Activated CD8-positive, alpha-beta memory T cell treated with anti-CD3 and anti-CD28 coated beads for 48 hours (primary cell): ENCODE data around the gene CAPN5.

Experiments used
- DNase-seq, 3 experiments: peaks; one replicate each; pipeline ENCODE4 v3.0.0-alpha.2; 2020; ENCODE audit warnings: low read depth in 2 of 3, low spot score in 2 of 3

Gene CAPN5

DNA sequence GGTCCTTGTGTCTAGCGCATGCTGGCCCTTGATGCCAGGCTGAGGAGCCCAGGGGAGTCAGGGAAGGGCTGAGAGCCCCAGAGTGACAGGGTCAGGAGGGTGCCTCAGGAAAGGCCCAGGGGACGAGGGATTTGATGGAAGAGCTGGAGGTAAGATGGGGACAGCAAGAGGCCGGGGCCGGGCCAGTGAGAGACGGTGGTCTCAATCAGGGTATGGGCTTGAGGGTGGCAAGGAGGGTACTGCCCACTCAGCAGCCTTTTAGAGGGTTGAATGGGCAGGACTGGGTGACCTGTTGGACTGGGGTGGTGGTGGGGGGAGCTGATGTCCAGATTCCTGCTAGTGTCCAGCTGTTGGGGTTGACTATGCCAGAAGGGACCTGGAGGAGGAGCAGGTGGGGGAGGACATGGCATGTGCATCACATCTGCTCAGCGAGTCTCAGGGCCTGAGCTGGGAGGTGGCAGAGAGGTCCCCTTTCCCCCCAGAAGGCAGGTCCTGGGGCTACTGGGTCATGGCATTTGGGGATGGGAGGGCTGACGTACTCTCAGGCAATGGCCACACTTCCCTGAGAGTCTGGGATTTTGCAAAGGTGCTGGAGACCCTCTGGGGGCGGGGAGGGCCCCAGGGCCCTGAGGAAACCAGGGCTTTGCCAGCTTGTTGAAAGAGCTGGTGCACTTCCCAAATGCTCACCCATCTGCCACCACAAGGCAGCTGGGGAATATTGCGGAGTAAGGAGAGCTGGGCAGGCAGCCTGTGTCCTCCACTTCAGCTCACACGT is 79.7 kb downstream of the CAPN5 start:
- DNase-seq: no peak

- DNase-seq: no peak
These were observed 80.2 kb downstream of the CAPN5 start for GRCh38 chr11:77147036-77147315.

- DNase-seq: no peak
These were observed 81.0 kb downstream of the CAPN5 start for GRCh38 chr11:77147668-77148321.

DNA sequence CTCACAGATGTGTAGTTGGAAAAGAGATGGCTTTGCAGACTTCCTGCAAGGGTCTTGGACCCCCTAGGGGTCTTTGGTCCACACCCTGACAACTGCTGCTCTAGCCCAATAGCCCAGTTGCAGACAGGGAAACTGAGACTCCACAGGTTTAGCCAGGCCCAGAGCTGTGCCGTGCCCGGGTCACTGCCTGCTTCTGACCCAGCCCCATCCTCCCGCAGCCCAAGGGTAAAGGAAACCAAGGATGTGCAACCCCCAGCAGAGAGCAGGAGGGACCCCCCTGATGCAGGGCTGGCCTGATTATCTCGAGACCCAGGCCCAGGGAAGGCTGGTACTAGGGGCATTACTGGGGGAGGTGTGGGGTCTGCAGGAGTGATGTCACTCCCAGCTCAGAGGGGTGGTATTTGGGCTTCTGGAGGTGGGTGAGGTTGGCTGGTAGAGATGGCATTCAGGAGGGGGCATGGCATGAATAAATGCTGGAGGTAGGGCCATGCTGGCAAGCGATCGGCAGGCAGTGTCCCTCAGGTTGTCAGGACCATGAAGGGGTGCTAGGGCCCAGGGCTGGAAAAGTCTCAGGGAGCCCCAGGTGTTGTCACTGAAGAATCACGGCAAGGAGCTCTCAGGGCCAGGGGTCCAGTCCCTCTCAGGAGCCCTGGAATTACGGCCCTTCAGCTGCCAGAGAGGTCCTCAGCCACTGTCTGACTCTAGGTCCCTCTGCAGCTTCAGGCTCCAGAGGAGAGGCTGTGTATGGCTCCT is 82.4 kb downstream of the CAPN5 start:
- no peak for DNase-seq

GRCh38 chr11:77149716-77150392 is 83.1 kb downstream of the CAPN5 start:
- no peak for DNase-seq

DNA sequence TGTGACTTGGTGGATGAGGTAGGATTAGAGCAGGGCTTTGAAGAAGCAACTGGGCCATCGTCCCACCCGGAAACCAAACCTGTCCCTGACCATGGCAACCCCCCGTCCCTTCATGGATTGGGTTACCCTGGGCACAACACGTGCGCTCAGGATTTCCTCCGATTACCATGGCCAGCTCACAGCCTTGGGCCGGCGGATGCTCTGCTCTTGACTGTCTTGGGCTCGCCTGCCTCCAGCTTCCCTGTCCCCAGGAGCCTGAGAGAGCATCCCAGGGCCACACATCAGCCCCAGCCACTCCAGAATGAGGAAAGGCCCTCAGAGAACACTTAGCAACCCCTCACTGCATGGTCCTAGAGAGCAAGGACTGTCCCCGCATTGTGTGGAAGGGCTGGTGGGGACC is 84.1 kb downstream of the CAPN5 start:
- DNase-seq: no peak

DNA sequence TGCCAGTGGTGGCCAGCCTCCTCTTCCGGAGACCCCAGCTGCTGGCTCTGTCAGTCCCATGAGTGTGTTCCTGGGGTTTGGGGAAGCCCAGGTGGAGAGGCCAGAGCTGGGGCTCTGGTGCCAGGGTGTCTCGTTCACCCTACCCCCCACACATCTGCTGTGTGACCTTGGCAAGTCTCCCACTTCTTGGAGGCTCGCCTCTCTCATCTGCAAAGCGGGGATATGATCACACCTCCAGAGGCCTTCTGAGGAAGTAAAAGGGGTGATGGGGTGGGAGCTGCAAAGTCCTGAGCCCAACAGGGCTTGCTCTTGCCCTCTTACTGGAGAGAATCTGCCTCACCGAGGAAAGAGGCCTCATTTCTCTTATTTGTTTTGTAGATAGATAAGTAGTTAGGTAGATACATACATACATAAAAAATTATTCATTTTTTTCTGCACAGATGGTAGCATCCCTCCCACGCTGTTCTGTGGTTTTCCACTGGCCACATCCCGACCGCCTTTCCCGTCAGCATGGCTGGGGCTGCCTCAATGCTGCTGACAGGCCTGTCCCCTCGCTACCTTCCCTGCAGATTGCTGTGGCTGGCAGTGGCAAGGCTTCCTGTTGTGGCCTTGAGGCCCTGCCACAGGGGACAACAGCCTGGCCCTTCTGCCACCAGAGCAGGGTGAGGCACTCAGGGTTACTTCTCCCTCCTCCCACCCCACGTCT is 85.2 kb downstream of the CAPN5 start:
- peak; percentile 49 to 51 (median 49) for DNase-seq

DNA sequence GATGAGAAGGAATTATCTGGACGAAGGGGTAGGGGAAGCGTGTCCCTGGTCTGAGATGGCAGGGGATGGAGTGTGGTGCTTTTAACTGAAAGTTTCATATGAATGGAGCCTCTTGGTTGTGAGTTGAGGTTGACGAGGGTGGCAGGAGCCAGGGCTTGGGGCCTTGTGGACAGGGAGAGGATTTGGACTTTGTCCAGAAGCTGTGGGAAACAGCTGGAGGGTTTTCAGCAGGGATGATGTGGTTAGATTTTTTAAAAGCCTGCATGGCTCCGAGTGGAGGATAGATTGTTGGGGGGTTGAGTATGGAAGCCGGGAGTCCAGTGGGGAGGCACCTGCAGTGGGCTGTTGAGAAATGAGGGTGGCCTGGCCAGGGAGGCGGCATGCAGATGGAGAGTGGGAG is 86.1 kb downstream of the CAPN5 start:
- DNase-seq: no peak

GRCh38 chr11:77153276-77154185 is 86.8 kb downstream of the CAPN5 start:
- DNase-seq: no peak

GRCh38 chr11:77154381-77155081 is 87.8 kb downstream of the CAPN5 start:
- no peak for DNase-seq

GRCh38 chr11:77155082-77155475 is 88.3 kb downstream of the CAPN5 start:
- no peak for DNase-seq

GRCh38 chr11:77155556-77156130 is 88.9 kb downstream of the CAPN5 start:
- DNase-seq: no peak

- DNase-seq: no peak
These were observed 89.8 kb downstream of the CAPN5 start for GRCh38 chr11:77156396-77157195.

- no peak for DNase-seq
These were observed 91.4 kb downstream of the CAPN5 start for GRCh38 chr11:77158041-77158695.

DNA sequence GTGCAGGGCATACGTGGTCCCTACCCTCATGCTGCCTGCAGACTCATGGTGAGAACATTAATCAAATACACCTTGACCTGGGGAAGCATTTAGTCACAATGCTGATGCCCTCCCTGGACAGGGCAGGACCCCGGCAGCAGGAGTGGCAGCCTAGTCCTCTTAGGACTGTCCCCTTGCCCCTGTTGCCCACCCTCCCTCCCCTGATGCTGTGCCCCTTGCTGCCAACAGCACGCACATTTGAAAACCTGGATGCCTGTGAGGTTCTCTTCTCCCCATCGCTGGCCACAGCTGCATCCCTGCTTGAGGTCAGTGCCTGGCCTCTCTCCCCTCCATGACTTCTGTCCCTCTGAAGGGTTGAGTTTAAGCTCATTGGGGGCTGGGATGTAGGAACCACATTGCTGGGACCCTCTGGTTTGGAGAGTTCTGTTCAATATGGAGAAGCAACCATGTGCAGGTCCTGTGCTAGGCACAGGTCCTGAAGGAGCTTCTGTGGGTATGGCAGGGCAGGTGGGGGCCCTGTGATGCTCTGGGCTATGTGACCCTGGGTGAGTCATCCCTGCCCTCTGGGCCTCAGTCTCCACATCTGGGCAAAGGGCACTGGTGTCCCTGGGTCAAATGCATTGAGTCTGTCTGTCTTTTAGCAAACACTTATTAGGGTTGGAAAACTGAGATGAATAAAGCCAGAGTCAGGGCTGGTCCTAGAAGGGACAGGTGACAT is 92.6 kb downstream of the CAPN5 start:
- no peak for DNase-seq

GRCh38 chr11:77159937-77160495 is 93.2 kb downstream of the CAPN5 start:
- no peak for DNase-seq

DNA sequence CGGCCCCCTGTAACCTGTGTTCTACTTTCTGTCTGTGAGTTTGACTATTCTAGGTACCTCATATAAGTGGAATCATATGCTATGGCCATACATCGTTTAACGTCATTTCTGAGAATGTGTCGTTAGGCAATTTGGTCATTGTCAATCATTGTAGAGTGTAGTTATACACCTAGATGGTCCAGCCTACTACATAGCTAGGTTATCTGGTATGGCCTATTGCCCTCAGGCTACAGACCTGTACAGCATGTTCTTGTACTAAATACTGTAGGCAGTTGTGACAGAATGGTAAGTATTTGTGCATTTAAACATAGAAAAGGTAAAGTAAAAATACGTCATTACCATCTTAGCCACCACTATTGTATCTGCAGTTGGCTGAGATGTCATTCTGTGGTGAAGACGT is 96.5 kb downstream of the CAPN5 start:
- DNase-seq: no peak
